COR-L47 (cell line): ENCODE results near the gene DIO1.

ENCODE experiments used
- DNase-seq: peaks from one replicate; lab custom pipeline; 2025; lab: John Stamatoyannopoulos, UW

The DIO1 gene

DNA sequence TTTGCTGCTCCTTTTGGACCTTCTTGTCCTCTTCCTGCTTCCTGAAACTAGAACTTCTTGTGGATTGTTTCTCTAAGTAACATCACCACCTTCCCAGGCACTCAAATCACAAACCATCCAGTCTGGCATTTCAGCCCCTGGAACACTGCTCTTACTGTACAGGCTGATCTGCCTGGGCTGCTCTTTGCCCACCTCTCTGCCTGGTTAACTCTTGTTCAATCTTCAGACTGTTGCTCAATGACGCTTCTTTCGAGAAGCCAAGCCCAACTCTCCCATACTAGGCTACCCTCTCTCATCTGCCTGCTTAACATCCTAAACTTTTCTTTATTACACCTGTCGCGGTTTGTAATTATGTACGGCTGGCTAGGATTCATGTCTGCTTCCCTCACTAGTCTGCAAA lies 657 bp downstream of the DIO1 start:
- no peak for DNase-seq

DNA sequence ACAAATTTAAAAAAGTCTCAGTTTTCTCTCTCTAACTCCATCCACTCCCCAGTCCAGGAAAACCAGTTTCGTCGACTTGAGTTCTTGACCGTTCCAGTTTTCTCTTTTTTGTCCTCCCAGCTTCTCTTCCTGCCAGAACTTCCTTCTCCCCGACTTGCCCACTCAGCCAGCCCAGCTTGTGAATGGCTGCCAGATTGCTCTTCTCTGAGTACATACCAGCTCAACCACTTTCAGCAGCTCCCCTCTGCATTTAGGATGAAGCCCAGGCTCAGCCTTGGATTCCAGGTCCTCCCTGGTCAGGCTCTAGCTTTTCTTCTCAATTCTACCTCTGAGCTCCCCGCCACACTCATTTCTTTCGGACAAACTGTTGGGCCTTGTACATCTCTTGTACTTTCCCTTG lies 1.4 kb downstream of the DIO1 start:
- DNase-seq = no peak

DNA sequence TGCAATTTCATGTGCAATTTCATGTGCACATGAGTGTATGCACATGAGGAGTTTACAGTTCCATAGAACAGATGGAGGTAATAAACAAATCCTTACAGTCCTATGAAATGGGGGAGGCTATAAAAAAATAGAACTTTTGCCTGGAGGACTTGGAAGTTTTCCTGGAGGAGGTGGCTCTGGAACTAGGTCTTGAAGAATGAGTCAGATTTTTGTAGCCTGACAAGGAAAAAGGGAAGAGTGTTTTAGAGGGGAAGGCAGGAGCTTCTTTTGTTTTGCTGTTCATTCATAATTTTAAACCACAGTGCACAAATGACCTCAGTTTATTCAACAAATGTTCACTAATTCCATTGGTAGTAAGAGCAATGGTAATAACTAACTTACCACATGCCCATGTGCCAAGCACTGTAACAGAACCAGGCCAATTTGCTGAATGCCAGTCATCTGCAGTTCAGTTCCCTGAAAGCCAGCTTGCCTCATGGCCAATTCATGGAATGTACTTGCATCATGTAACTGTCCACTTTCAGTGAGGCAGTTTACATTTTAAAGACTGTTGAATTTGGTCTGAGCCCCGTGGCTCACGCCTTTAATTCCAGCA lies 2.7 kb downstream of the DIO1 start:
- no peak for DNase-seq

DNA sequence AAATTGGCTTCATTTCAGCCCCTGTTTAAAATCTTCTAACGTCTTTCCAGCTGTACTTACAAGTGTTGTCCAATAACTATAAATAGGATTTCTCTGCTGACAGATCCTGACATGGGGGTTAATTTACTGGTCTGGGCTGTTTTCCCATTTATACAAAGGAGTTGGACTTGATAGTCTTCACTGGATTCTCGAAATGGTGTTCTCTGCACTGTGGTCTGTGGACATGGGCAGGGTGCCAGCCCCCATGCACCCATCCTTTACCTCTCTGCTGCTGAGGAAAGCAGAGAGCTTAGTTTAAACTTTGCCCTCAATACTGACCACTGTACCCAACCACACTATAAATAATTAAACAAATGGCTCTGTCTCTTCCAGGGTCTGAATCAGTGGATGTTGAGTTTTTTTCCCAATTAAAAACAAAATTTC lies 5.2 kb downstream of the DIO1 start:
- DNase-seq = no peak

DNA sequence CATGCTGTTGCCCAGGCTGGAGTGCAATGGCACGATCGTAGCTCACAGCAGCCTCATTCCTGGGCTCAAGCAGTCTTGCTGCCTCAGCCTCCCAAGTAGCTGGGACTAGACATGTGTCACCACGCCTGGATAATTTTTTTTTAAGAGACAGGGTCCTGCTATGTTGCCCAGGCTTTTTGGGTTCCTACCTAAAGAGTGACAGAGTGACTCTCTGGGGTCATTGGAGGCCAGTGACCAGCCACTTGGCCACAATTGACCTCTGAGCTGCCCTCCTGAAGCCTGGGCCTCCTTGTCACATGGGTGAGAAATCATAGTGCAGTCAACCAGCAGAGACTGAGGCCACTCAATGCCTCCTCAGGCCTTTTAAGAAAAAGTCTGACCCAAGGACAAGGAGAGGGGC lies 5.7 kb downstream of the DIO1 start:
- DNase-seq = no peak

DNA sequence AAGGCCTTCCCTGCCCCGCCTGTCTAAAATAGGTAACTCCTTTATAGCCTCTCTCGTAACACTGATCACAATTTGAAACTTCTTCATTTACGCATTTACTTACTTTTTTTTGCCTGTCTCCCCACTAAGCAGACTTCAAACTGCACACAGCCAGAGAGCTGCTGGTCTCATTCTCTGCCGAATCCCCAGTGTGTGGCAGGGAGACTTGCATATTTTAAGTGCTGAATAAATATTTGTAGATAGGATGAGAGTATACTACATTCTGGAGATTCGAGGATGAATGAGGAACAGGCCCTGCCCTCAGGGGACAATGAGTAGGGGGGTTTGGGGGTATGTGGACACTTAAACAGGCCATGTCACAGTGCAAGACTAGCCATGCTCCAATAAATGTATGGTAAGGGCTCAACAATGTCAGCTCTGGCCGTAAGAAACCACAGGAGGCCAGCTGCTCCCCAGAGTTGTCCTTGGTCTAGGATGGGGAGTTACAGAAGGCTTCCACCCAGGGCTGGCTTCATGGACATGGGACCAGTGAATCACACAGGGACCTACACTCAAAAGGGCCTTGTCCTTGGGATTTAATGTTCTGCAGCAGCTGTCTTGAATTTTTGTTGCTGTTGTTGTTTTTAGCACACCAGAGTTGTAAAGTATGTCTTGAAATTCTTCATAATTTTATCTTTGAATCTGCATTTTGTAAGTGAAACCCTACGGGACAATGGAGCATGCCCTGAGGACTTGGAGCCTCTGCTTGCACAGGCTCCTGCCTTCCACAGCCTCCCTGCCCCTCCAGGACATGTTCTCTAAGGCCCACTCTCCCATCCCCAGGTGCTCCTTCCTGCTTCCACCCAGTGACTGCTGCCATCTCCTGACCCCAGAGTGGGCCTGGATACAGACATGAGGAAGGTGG lies 8.5 kb downstream of the DIO1 start:
- no peak for DNase-seq

DNA sequence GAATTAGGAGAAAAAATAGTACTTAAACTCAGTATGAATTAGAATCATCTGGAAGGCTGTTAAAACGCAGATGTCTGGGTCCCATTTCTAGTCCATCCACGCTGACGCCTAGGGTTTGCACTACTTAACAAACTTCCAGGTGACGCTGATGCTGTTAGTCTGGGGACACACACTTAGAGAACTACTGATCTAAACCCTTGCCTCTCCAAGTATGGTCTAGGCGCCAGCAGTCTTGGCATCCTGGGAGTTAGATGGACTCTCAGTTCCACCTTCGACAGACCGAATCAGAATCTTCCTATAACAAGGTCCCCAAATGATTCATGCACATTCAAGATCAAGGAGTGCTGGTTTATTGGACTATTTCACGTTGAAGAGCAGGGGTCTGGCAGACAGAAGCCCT lies 11.5 kb downstream of the DIO1 start:
- no peak for DNase-seq

DNA sequence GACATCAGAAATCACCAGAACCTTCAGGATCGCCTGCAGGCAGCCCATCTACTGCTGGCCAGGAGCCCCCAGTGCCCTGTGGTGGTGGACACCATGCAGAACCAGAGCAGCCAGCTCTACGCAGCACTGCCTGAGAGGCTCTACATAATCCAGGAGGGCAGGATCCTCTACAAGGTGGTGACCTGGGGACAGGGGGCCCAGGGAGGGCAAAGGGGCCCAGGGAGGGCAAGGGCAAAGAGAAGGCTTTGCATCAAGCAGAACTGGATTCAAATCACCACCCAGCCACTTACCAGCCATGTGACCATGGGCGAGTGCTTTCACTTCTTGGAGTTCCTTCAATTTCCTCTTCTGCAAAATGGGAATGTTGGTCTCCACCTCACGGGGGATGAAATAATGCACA lies 12.1 kb downstream of the DIO1 start:
- no peak for DNase-seq

DNA sequence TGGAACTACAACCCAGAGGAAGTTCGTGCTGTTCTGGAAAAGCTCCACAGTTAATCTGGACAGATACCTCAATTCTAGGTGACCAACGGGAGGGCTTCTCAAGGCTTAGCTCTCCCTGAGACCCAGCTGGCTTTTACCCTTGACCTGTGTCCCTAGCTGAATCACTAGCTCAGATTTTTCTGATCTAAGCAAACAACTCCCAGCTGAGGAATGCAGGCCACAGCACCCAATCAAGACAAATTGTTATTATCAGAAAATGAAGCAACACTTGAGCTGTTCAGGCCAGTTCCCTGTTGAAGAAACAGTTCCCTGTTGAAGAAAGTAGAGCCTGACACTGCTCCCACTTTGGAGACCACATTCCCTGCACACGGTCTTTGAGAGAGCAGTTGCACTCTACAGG lies 16.0 kb downstream of the DIO1 start:
- no peak for DNase-seq

DNA sequence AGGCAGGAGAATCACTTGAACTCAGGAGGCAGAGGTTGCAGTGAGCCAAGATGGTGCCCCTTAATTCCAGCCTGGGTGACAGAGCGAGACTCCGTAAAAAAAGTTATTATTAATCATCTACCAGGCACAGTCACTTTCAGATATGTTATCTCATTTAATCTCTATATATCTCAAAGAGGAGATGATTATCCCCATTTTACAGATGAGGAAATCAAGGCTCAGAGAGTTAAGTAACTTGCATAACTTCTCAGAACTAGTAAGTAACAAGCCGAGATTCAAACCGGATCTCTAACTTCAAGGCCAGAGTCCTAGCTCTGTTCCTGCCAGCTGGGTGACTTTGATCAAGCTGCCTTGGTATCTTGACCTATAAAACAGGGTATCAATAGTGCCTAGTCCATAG lies 17.5 kb downstream of the DIO1 start:
- no peak for DNase-seq

DNA sequence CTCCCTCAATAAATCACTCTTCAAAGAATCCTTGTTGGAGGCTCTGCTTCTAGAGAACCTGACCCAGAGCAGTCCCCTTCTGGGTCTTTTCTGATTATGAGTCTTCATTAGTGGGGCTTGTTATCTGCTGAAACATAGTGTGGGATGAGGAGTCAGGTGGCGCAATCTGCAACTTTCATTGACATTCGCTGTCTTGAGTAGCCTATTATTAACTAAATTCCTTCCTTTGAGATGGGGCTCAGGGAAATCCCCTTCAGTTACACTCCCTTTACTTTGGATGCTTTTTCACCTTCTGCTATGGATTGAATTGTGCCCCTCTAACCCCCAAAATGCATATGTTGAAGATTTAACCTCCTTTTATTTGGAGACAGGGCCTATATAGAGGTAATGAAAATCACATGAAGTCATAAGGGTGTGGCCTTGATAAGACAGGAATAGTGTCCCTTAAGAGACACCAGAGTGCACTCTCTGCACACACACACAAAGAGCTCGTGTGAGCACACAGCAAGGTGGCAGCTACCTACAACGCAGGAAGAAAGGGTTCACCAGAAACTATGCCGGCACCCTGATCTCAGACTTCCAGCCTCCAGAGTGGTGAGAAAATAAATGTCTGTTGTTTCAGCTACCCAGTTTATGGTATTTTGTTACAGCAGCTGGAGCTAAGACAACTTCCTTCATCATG lies 19.5 kb downstream of the DIO1 start:
- DNase-seq = no peak

DNA sequence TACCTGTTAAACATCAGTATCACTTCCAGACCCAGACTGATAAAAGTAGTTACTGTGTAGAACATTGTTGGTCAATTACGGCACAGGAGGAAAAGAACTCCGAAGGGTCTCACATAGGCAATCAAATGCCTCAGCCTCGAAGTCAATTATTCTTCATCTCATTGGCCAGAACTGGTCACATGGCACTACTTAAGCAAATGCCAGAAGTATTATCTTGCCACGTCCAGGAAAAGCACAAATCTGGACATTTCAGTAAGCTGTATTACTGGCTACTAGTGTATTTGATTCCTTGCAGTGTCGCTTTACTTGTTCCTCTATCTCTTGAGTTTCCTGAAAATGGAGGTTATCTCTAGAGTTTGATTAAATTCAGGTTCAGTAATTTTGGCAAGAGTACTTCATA lies 24.4 kb downstream of the DIO1 start:
- no peak for DNase-seq

DNA sequence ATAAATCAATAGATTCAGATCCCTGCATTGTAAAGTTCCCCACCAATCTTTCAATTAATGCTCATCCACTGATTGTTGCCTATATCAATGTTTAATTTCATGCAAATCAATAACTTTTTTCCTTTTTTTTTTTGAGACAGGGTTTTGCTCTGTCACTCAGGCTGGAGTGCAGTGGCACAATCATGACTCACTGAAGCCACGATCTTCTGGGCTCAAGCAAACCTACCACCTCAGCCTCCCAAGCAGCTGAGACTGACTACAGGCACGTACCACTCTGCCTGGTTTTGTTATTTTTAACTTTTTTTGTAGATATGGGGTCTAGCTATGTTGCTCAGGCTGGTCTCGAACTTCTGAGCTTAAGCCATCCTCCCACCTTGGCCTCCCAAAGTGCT lies 25.7 kb downstream of the DIO1 start:
- DNase-seq = no peak

DNA sequence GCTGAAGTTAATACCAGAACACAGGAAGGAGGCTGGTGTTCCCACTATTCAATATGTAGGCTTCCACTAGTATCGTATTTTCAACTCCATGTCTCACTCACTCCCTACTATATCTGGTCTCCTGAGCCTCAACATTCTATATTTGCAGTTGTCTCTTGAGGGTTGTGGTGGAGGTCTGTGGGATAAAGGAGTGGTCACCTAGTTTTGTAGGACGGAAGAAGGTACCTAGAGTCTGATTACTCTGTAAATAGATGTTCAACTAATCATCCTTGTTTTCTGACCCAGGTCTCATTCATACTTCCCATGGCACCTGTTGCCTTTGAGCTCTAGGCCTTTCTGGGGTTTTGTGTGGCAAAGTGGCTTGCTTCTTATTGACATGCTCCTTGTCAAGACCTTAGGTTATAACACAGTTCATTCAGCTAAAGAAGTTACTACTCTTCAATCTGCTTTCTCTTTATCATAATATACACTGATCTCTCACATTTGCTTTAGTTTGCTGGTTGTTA lies 33.4 kb downstream of the DIO1 start:
- no peak for DNase-seq

DNA sequence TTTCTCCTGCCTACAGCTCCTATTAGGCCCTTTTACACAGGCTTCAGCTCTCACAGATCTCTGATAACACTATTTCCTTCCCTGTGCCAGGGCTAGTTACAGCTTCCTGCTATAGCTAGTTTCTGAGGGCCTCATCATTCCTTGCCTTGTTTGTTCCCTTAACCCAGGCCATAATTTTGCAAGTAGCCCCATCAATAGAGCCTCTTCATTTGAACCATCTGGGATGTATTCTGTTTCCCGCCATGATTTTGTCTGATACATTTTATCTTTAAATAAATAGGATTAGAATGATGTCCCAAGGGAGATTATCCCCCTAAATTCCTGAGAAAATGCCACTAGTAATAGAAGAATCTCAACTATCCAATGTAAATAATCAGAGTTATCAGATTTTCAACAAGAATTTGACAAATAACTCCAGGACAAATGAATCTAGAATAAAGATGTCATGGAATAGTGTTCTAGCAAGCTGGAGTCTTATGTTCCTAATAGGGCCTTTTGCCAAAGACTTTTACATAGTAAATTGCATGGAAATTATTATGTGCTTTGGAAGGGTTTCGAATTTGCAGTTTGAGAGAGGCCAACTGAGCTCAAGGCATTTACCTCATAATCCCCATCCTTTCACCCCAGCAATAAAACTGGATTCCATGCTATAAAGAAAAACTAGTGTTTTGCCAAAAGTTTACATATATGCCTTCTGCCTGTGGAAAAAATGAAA lies 35.4 kb downstream of the DIO1 start:
- DNase-seq = no peak

DNA sequence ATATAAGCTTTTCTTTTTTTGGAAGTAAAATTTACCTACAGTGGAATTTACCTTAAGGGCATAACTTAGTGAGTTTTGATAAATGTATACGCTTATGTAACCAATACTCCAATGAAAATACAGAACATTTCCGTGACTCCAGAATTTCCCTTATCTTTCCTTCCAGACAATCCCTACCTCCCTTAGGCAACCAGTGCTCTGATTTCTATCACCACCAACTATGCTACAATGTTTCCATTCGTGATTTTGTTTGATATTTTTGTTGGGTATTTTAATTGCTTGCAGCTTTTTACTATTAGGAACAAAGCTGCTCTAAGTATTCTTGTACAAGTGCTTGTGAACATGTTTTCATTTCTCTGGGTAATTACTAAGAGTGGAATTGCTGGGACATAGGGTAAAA lies 36.9 kb downstream of the DIO1 start:
- no peak for DNase-seq

DNA sequence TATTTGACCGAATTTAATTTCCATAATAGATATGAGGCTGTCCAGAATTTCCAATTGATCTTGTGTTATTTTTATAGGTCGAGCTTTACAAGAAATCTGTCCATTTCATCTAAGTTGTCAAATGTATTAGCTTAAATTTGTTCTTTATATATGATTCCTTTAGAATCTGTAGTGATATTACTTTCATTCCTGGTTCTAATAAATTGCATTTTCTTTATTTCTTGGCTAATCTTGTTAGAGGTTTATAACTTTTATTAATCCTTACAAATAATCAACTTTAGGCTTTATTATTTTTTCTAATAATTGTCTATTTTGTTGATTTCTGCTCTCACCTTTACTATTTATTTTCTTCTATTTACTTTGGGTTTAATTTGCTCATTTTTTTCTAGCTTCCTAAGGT lies 37.5 kb downstream of the DIO1 start:
- DNase-seq = no peak

DNA sequence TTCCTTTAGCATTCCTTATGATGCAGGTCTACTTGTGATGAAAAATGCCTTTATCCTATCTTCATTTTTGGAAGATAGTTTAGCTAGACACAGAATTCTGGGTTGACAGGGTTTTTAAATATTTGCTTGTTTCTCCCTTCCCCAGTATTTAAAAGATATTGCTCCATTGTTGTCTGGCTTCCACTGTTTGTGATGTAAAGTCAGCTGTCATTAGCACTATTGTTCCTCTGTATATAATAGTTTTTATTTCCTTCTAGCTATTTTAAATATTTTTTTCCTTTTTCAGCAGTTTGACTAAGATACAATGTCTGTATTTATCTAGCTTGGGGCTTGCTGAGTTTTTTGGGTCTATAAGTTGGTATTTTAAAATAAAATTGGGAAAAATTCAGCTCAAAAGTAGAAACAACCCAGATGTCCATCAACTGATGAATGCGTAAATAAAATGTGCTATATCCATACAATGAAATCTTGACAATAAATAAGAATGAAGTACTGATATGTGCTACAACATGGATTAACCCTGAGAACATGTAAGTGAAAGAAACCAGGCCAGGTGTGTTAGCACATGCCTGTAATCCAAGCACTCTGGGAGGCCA lies 40.3 kb downstream of the DIO1 start:
- no peak for DNase-seq

DNA sequence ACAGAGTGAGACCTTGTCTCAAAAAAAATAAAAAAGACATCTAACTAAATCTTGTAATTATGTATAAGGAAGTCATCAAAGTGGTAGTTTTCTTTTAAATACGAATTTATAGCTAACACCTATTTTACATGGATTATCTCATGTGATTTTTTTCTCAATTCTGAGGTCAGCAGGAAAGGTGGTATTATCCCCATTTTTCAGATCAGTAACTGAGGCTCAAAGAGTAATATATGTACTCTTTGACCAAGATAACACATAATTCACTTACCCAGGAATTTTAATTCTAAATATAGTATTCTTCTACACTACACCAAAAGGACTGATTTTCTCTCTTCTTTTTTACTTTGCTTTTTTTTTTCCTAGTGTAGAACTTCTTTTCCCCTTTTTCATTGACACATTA lies 42.4 kb downstream of the DIO1 start:
- no peak for DNase-seq

DNA sequence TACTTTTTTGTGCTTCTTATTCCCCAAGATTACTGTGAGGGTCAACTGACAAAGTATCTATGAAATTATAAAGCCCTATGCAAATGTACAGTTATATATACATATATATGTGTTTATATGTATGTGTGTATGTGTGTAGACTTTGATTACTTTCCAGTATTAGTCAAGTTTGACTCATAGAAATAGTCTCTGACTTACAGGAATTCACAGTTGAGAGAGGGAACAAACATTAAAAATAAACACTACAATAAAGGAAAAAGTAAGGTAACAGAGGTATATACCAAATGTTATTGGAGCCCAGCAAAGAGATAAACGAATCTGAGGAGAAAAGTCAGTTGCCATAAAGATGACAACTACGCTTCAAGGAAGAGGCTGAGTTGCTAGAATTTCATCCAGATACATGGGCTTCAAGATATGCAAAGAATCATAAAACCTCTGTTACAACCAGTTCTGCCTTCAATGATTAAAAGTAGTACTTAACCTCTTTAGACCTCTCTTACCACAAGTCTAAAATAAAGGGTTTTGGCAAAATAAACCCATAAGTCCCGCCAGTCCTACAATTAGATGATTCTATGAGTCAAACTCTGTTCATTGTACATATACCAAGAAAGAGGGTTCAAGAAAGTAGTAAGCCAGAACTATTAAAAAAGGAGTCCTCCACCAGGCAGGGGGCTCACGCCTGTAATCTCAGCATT lies 44.3 kb downstream of the DIO1 start:
- DNase-seq = no peak
